HepG2 (cell line): ENCODE measurements around the gene C11orf21. TPM values are rescaled to one million over a fixed set of nuclear protein-coding genes. Genes with fewer than 3 reads are reported as not detected.

Source experiments
- ATAC-seq: fragments of 200-7000 bp; cut with Tn5 transposase; 3 replicates; pipeline ENCODE4 v1.9.1; 2020; ENCODE audit warnings: mild to moderate bottlenecking, moderate library complexity
- BruUV-seq: library from RNA; stranded (reverse); fragments of 400-500 nt; replicated peaks from 2 replicates; lab custom pipeline; 2021; lab: Mats Ljungman, UMichigan
- CTCF ChIA-PET: fragments of 300-600 bp; formaldehyde crosslinking; extraction: SDS; loops from one replicate; lab custom pipeline; 2021; ENCODE audit warnings: low total read pairs, inconsistent platforms, low intra/inter-chr PET ratio; lab: Yijun Ruan, JAX
- POLR2A ChIA-PET: fragments of 350-600 bp; sonication (Branson Sonifier 250); formaldehyde crosslinking; loops from one replicate; lab custom pipeline; 2020; ENCODE audit warnings: antibody characterized with exemption, inconsistent platforms; lab: Yijun Ruan, JAX
- DNase-seq: peaks from one replicate; pipeline ENCODE4 v3.0.0-alpha.2; 2015; ENCODE audit warnings: low spot score
- FAIRE-seq: peaks from 3 replicates; lab custom pipeline; 2011; peaks lifted over from hg19 to GRCh38; lab: Jason Lieb, UNC
- H2AFZ ChIP-seq: one replicate; pipeline ENCODE4 v1.6.1; 2011; ENCODE audit warnings: low read length, inconsistent platforms
- H3K27ac ChIP-seq: fragments of 300-600 bp; 3 replicates; pipeline ENCODE4 v1.8.0; 2011; ENCODE audit warnings: mixed run types, mild to moderate bottlenecking, mixed read lengths, low read length, inconsistent platforms; ENCODE audit not compliant: insufficient read depth; ENCODE audit errors: extremely low read length
- H3K27me3 ChIP-seq, 2 experiments: fragments of 200-600 bp in 1 of 2; 2 replicates in 1 of 2; 3 replicates in 1 of 2; pipeline versions ENCODE4 v1.6.0 to v1.8.0; 2011; ENCODE audit warnings: low read length in 2 of 2, mild to moderate bottlenecking in 2 of 2, moderate library complexity in 2 of 2, inconsistent platforms in 1 of 2; ENCODE audit not compliant: insufficient read depth in 2 of 2, control insufficient read depth in 1 of 2
- H3K36me3 ChIP-seq, 2 experiments: fragments of 200-600 bp in 1 of 2; replicated peaks in 1 of 2; 2 replicates in 1 of 2; 3 replicates in 1 of 2; pipeline versions ENCODE4 v1.5.1 to v1.8.0; 2011; ENCODE audit warnings: low read length in 2 of 2, inconsistent platforms in 1 of 2; ENCODE audit not compliant: insufficient read depth in 2 of 2, control insufficient read depth in 1 of 2
- H3K4me1 ChIP-seq: 2 replicates; pipeline ENCODE4 v1.5.1; 2012; ENCODE audit warnings: low read length, inconsistent platforms; ENCODE audit not compliant: insufficient read depth
- H3K4me2 ChIP-seq: 2 replicates; pipeline ENCODE4 v1.6.0; 2011; ENCODE audit warnings: low read depth, low read length, inconsistent platforms
- H3K4me3 ChIP-seq, 3 experiments: fragments of 200-600 bp in 1 of 3; sonication (generic), shearing (Covaris generic) in 1 of 3; replicated peaks in 1 of 3; 2 replicates each; pipeline ENCODE4 v1.5.1; 2011 to 2016; ENCODE audit warnings: low read length in 3 of 3, inconsistent platforms in 2 of 3, low read depth in 2 of 3, mild to moderate bottlenecking in 2 of 3, control low read depth in 1 of 3, mixed read lengths in 1 of 3; ENCODE audit not compliant: insufficient read depth in 1 of 3
- H3K79me2 ChIP-seq: one replicate; pipeline ENCODE4 v1.6.1; 2011; ENCODE audit warnings: low read length, inconsistent platforms; ENCODE audit not compliant: insufficient read depth
- H3K9ac ChIP-seq: 2 replicates; pipeline ENCODE4 v1.6.0; 2011; ENCODE audit warnings: mild to moderate bottlenecking, low read depth, low read length, inconsistent platforms; ENCODE audit not compliant: insufficient read depth
- H3K9me3 ChIP-seq: 2 replicates; pipeline ENCODE4 v1.5.1; 2012; ENCODE audit warnings: mild to moderate bottlenecking, low read length
- H4K20me1 ChIP-seq: 2 replicates; pipeline ENCODE4 v1.6.0; 2011; ENCODE audit warnings: inconsistent platforms, mild to moderate bottlenecking, low read length, moderate library complexity; ENCODE audit not compliant: insufficient read depth
- SUZ12 ChIP-seq: fragments of 150-350 bp; IDR thresholded peaks from 2 replicates; pipeline ENCODE4 v1.6.1; 2014; ENCODE audit warnings: low read depth, low read length
- ZNF337 ChIP-seq: sonication (generic); formaldehyde crosslinking; IDR thresholded peaks from 2 replicates; pipeline ENCODE4 v1.5.1; 2020; ENCODE audit warnings: missing genetic modification reagents, low read depth, mild to moderate bottlenecking, borderline replicate concordance
- WGBS: methylation state at CpG from one replicate; pipeline ENCODE4 v1.1.6; 2017; ENCODE audit warnings: low lambda C conversion rate; 5-methylcytosine and 5-hydroxymethylcytosine counted together
- in situ Hi-C: cut with HindIII; loops from 2 replicates; pipeline ENCODE4 v1.10.0; 2017; ENCODE audit warnings: low pct_unique_long_range_greater_than_20kb; ENCODE audit not compliant: extremely low pct_ligation_motif_present
- intact Hi-C: fragments of 100-400 bp; cut with micrococcal nuclease; formaldehyde crosslinking; loops from one replicate; pipeline ENCODE4 v1.10.0; 2022; ENCODE audit not compliant: unreplicated experiment
- polyA plus RNA-seq, 8 experiments: library from polyadenylated mRNA; depleted of rRNA in 3 of 8; stranded (reverse) in 7 of 8; unstranded in 1 of 8; fragments of >200 nt; fragmentation: Illumina TruSeq in 4 of 8; extraction: Trizol in 4 of 8; gene quantifications; 2 replicates each; pipeline versions ENCODE4 v1.2.1 to v1.2.3, GENCODE V29; 2011 to 2016; ENCODE audit warnings: low read depth in 4 of 8, missing spikeins in 1 of 8, mixed read lengths in 1 of 8; ENCODE audit not compliant: insufficient read depth in 1 of 8
- total RNA-seq, 5 experiments: library from RNA; depleted of rRNA; stranded (reverse); fragments of >200 nt; fragmentation: Illumina TruSeq; extraction: Trizol; gene quantifications; 2 replicates each; pipeline ENCODE4 v1.2.3, GENCODE V29; 2016; ENCODE audit warnings: low read depth in 1 of 5
- TF ChIP-seq, protein P1 (sequence below): sonication (generic); formaldehyde crosslinking; conservative IDR thresholded peaks from 2 replicates; pipeline ENCODE4 v1.4.0; 2020; ENCODE audit warnings: mild to moderate bottlenecking, missing genetic modification reagents, moderate library complexity

Gene C11orf21
- total and polyA plus RNA-seq, 2 of the 13 experiments (the other 11 are each of a cell fraction or from before 2014, with no cell fraction given): 0.08 TPM; not detected in 1

DNA sequence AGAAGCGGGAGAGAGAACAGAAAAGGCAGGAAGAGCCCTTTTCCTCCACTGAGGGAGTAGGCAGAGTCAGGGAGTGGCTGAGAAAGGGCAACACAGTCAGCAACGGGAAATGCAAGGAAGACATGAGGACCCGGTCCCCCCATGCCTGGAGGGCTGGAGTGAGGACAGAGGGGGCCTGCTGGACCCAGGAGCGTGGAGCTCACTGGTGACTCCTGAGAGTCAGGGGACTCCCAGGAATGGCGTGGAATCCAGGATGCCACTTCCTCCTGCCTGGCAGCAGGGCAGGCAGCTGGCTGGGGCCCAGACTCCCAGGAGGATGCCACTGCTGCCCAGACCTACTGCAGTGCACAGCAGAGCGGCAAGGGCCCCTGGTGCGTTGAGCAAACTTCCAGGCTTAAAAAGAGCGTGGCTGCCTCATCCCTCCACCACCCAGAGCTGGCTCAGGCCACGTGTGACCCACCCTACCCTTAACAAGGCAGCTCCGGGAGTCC is 11.3 kb downstream of the C11orf21 start (continued):
- TF ChIP-seq, protein P1, sequence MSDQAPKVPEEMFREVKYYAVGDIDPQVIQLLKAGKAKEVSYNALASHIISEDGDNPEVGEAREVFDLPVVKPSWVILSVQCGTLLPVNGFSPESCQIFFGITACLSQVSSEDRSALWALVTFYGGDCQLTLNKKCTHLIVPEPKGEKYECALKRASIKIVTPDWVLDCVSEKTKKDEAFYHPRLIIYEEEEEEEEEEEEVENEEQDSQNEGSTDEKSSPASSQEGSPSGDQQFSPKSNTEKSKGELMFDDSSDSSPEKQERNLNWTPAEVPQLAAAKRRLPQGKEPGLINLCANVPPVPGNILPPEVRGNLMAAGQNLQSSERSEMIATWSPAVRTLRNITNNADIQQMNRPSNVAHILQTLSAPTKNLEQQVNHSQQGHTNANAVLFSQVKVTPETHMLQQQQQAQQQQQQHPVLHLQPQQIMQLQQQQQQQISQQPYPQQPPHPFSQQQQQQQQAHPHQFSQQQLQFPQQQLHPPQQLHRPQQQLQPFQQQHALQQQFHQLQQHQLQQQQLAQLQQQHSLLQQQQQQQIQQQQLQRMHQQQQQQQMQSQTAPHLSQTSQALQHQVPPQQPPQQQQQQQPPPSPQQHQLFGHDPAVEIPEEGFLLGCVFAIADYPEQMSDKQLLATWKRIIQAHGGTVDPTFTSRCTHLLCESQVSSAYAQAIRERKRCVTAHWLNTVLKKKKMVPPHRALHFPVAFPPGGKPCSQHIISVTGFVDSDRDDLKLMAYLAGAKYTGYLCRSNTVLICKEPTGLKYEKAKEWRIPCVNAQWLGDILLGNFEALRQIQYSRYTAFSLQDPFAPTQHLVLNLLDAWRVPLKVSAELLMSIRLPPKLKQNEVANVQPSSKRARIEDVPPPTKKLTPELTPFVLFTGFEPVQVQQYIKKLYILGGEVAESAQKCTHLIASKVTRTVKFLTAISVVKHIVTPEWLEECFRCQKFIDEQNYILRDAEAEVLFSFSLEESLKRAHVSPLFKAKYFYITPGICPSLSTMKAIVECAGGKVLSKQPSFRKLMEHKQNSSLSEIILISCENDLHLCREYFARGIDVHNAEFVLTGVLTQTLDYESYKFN (CRISPR knock-in tag): no peak

DNA sequence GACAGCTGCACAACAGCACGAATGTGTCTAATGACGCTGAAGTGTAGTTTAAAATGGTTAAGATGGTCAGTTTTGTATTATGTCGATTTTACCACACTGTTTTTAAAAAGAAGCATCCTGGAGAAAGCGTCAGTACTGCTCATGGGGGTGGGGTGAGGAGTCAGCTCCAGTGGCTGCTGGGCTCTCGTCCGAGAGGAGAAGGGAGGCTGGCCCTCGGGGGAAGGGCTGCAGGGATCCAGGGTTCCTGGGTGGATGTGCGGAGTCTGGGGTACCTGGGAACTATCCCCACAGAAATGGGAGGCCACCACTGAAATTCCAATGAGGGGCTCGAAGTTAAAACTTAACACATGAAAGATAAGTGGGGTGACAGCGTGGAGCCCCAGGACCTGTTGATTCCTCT is 11.9 kb downstream of the C11orf21 start:
- no peak for DNase-seq
- intact Hi-C loops: no loop called here
- POLR2A ChIA-PET: no interaction called here
- TF ChIP-seq SUZ12 (no peak), ZNF337 (peak; percentile 15; the same call in 1 of the 2 replicates)
- TF ChIP-seq, all 625 proteins: peak for 1
- no peak overlapping the region for H2AFZ ChIP-seq
- CTCF ChIA-PET: no interaction called here
- BruUV-seq: no TSS peak
- H3K4me3 ChIP-seq: no peak overlapping the region
- H3K4me2 ChIP-seq: no peak overlapping the region
- H3K9ac ChIP-seq: no peak overlapping the region
- WGBS: 45% methylated on average over 10 of the region's 10 CpGs
- H3K79me2 ChIP-seq: no peaks in the 10 kb centered on the region
- H4K20me1 ChIP-seq: no peaks in the 10 kb centered on the region
- no peaks in the 10 kb centered on the region for H3K4me1 ChIP-seq
- no peaks in the 10 kb centered on the region for H3K36me3 ChIP-seq
- FAIRE-seq: no peak
- ATAC-seq: no peak
- H3K27ac ChIP-seq: no peak overlapping the region
- H3K27me3 ChIP-seq: peaks cover 3 to 44% of the 10 kb centered on the region in 2 experiments; a peak in 3 of 5 replicates
- in situ Hi-C loops: no loop called here
- no peaks in the 10 kb centered on the region for H3K9me3 ChIP-seq
